HEK293 (cell line): Measurements from ENCODE around the gene LHFPL3.

Experiments
- CTCF ChIP-seq: fragments of 450-650 bp; formaldehyde crosslinking; IDR thresholded peaks from 2 replicates; pipeline ENCODE4 v1.5.1; 2016; ENCODE audit warnings: missing biosample characterization, missing genetic modification characterization
- HOXD13 ChIP-seq: sonication (generic); formaldehyde crosslinking; IDR thresholded peaks from 2 replicates; pipeline ENCODE4 v1.8.0; 2022; ENCODE audit warnings: missing genetic modification reagents, borderline replicate concordance
- PBX3 ChIP-seq: sonication (generic); formaldehyde crosslinking; IDR thresholded peaks from 2 replicates; pipeline ENCODE4 v1.8.1; 2022; ENCODE audit warnings: mild to moderate bottlenecking, moderate library complexity, missing genetic modification reagents
- YY1 ChIP-seq: fragments of 450-650 bp; formaldehyde crosslinking; IDR thresholded peaks from 2 replicates; pipeline ENCODE4 v1.5.1; 2018; ENCODE audit warnings: missing biosample characterization, missing genetic modification characterization
- ZBTB26 ChIP-seq: fragments of 450-650 bp; formaldehyde crosslinking; optimal IDR thresholded peaks from 2 replicates; pipeline ENCODE3; 2016; ENCODE audit warnings: missing biosample characterization, mild to moderate bottlenecking, missing genetic modification characterization
- ZNF169 ChIP-seq: fragments of 450-650 bp; formaldehyde crosslinking; IDR thresholded peaks from 2 replicates; pipeline ENCODE4 v1.5.1; 2016; ENCODE audit warnings: missing biosample characterization, missing genetic modification characterization
- ZNF214 ChIP-seq: fragments of 450-650 bp; formaldehyde crosslinking; IDR thresholded peaks from 2 replicates; pipeline ENCODE4 v1.5.1; 2017; ENCODE audit warnings: missing biosample characterization, mild to moderate bottlenecking, missing genetic modification characterization, borderline replicate concordance
- ZNF280D ChIP-seq: fragments of 450-650 bp; formaldehyde crosslinking; IDR thresholded peaks from 2 replicates; pipeline ENCODE4 v1.5.1; 2016; ENCODE audit warnings: missing biosample characterization, missing genetic modification characterization
- ZNF596 ChIP-seq: fragments of 450-650 bp; IDR thresholded peaks from 2 replicates; pipeline ENCODE4 v1.5.0; 2018; ENCODE audit warnings: missing biosample characterization, mild to moderate bottlenecking, missing genetic modification characterization, moderate library complexity
- ZNF776 ChIP-seq: fragments of 450-650 bp; formaldehyde crosslinking; IDR thresholded peaks from 2 replicates; pipeline ENCODE4 v1.5.0; 2017; ENCODE audit warnings: missing biosample characterization, missing genetic modification characterization, borderline replicate concordance

GRCh38 chr7:104857458-104858425 lies 529.3 kb downstream of the LHFPL3 start:
- TF ChIP-seq ZNF169 (no peak), ZNF596 (tag by site-specific recombination) (no peak), CTCF (tag by site-specific recombination) (no peak), HOXD13 (CRISPR knock-in tag) (no peak), ZNF280D (tag by site-specific recombination) (no peak), YY1 (tag by site-specific recombination) (no peak), ZNF214 (tag by site-specific recombination) (no peak), PBX3 (CRISPR knock-in tag) (no peak), ZNF776 (no peak), ZBTB26 (tag by site-specific recombination) (no peak)
